ENCODE measurements around the gene PIGC.

The PIGC gene

DNA sequence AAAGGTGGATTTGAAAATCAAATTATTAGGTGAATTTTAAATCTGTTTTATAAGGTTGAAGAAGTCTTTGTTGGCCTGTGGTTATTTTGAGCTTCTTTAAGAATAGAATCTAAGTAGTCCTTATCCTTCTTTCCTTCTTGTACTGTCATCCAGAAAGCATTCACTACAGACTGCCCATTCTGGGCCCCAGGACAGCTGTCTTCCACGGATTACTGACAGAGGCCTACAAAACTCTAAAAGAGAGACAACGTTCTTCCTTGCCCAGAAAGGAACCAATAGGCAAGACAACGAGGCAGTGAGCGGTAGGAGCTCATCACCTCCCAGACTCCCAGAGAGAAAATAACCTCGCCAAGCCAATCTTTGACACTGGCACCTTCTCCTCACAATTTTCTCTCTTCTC is 24.4 kb upstream of the PIGC start:
- TF ChIP-seq CTCF (IDR thresholded peaks at IDR 0.05): no peak
- Histone ChIP-seq H3K4me3 (no peak overlapping the region), H3K27ac (no peak overlapping the region)
- no peak for DNase-seq (ENCODE audit: low spot score)

DNA sequence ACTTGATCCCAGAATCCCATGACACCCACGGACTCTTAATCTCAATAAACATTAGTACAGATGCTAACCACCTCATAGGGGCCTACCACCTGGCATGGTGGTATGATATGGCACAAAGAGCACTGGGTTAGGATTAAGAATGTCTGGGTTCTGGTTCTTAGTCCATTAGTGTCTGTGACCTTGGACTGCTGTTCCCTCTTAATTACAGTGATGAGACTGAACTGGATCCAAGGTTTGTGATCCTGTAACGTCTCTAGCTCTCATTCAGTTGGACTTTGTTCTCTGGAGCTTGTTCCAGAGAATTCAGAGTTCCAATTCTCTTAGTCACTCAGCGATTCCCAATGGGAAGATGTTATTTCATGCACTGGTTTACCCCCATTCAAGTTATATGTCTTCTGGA is 23.6 kb upstream of the PIGC start:
- no peak overlapping the region for H3K4me3 ChIP-seq
- no peak for DNase-seq (ENCODE audit: low spot score)
- no peak for TF ChIP-seq CTCF (IDR thresholded peaks at IDR 0.05)
- no peak overlapping the region for H3K27ac ChIP-seq

DNA sequence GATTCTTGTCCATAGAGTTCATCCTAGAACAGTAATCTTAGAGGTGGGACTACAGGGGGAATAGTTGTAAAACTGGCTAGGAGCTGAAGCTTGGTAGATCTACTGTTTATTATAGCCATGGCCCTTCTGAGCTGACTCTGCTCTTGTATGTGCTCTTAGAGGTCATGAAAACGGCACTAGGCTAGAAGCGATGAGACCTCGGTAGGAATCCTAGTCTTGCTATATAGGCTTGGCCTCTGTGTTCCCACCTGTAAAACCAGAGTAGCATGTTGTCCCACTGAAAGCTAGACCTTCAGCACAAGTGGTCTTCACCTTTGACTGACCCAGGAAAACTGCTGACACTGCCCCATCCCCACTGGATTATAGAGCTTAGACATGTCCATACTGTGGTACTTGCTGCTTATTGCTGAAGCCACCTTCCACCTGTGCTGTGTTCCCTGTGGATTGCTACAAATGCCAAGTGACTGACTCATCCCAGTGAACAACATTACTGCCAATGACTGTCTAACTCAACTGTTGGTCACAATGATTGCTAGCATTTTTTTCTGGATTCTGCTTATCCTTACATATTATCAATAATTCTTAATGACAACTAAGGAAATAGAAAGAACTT is 23.0 kb upstream of the PIGC start:
- no peak for TF ChIP-seq CTCF (IDR thresholded peaks at IDR 0.05)
- no peak for DNase-seq (ENCODE audit: low spot score)
- Histone ChIP-seq H3K4me3 (no peak overlapping the region), H3K27ac (no peak overlapping the region)

GRCh38 chr1:172465617-172466016 is 21.7 kb upstream of the PIGC start:
- Histone ChIP-seq H3K27ac (no peak overlapping the region), H3K4me3 (no peak overlapping the region)
- no peak for TF ChIP-seq CTCF (IDR thresholded peaks at IDR 0.05)
- DNase-seq (ENCODE audit: low spot score): no peak

GRCh38 chr1:172460887-172461315 is 17.0 kb upstream of the PIGC start:
- no peak for TF ChIP-seq CTCF (IDR thresholded peaks at IDR 0.05)
- no peak for DNase-seq (ENCODE audit: low spot score)
- H3K4me3 ChIP-seq: no peak overlapping the region
- H3K27ac ChIP-seq: no peak overlapping the region

DNA sequence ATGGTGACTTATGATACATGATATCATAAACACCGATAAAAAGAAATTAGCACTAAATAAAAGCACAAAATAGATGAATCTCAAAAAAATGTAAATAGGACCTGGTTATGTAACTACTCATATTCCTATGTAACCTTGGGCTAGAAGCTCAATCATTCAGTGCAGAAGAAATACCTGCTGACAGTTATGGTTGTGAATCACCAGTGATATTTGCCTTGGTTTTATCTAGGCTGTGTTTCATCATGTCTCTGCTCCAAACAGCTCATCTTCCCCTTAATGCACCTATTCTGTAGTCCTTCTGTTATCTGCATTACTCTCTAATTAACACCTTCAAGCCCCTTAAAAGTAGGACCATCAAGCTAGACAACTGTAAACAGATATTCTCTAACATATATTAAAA is 16.3 kb upstream of the PIGC start:
- no peak overlapping the region for H3K4me3 ChIP-seq
- TF ChIP-seq CTCF (IDR thresholded peaks at IDR 0.05): no peak
- DNase-seq (ENCODE audit: low spot score): no peak

DNA sequence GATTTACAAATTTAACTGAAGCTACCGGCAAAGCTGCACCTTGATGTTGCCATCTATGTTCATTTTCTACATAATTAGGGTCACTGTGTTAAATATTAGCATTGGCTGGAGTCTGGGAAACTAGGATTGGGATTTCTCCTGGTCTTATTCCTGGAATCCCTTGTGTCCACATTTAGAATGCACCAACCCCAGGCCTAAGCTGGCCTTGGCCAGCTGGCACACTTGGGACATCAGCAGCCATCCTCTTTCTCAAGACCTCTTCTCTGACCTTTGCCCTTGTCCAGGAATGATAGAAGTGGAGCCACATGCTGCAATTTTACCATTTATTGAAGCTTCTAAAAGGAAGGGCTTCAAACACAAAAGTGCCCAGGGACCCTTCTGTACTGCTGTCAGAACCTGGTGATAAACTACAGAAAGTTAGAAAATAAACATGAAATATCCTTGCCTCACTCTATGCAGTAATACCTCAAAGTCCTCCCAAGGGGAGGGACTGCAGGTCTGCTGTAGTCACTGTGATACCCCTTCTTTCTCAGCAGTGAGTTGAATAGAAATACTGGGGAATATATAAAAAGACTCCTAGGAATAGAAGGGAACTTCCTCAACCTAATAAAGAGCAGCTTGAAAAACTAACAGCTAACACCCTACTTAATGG is 13.7 kb upstream of the PIGC start:
- no peak for TF ChIP-seq CTCF (IDR thresholded peaks at IDR 0.05)
- Histone ChIP-seq H3K4me3 (no peak overlapping the region), H3K27ac (no peak overlapping the region)
- no peak for DNase-seq (ENCODE audit: low spot score)

More for the DNA sequence above, 16.3 kb upstream of the PIGC start:
- no peak overlapping the region for H3K27ac ChIP-seq

Data from coronary artery (tissue), 2 donors.